SK-N-MC (cell line): Measurements from ENCODE around the gene ANK2.

Experiments used
- DNase-seq: peaks from one replicate; pipeline ENCODE4 v3.0.0-alpha.2; 2011; ENCODE audit warnings: low read depth, low spot score
- H3K27ac ChIP-seq: fragments of 200-600 bp; sonication (generic); 2 replicates; pipeline ENCODE4 v1.5.1; 2016; ENCODE audit warnings: mixed run types
- H3K36me3 ChIP-seq: fragments of 200-600 bp; sonication (generic); 2 replicates; pipeline ENCODE4 v1.6.1; 2017; ENCODE audit warnings: antibody characterized with exemption, low read length, mixed read lengths; ENCODE audit not compliant: insufficient read depth
- H3K4me3 ChIP-seq: fragments of 200-600 bp; sonication (generic); 2 replicates; pipeline ENCODE4 v1.5.1; 2016
- H3K9ac ChIP-seq: fragments of 200-600 bp; sonication (generic); 2 replicates; pipeline ENCODE4 v1.8.0; 2017; ENCODE audit warnings: mixed run types, mixed read lengths; ENCODE audit not compliant: insufficient read length
- H3K9me3 ChIP-seq: fragments of 200-600 bp; sonication (generic); 2 replicates; pipeline ENCODE4 v1.6.1; 2017; ENCODE audit warnings: low read depth, mild to moderate bottlenecking, antibody characterized with exemption, low read length, moderate library complexity, mixed read lengths
- EZH2 ChIP-seq: fragments of 200-600 bp; sonication (generic); IDR thresholded peaks from one replicate; pipeline ENCODE4 v1.6.1; 2017; ENCODE audit warnings: antibody characterized with exemption
- FOXP2 ChIP-seq: optimal IDR thresholded peaks from 2 replicates; pipeline ENCODE3; 2011; ENCODE audit warnings: mild to moderate bottlenecking, moderate library complexity; ENCODE audit not compliant: insufficient read depth; ENCODE audit errors: extremely low read length, control extremely low read depth
- POLR2AphosphoS5 ChIP-seq: IDR thresholded peaks from 2 replicates; pipeline ENCODE4 v1.6.1; 2012; ENCODE audit warnings: mild to moderate bottlenecking, low read depth, low read length, borderline replicate concordance

The ANK2 gene

GRCh38 chr4:113145519-113146291 is 96.3 kb downstream of the ANK2 start:
- TF ChIP-seq FOXP2 (no peak), POLR2AphosphoS5 (no peak)
- DNase-seq: no peak
- H3K27ac ChIP-seq: no peak overlapping the region
- H3K36me3 ChIP-seq: no peaks in the 10 kb centered on the region
- no peaks in the 10 kb centered on the region for H3K9me3 ChIP-seq
- H3K9ac ChIP-seq: no peak overlapping the region
- no peak overlapping the region for H3K4me3 ChIP-seq

- Histone ChIP-seq H3K9me3 (no peaks in the 10 kb centered on the region), H3K4me3 (no peak overlapping the region), H3K9ac (no peak overlapping the region), H3K36me3 (no peaks in the 10 kb centered on the region), H3K27ac (no peak overlapping the region)
- DNase-seq: no peak
- no peak for TF ChIP-seq POLR2AphosphoS5
- TF ChIP-seq EZH2: no peak
- no peak for TF ChIP-seq FOXP2
Observed at GRCh38 chr4:113146876-113147358, 97.5 kb downstream of the ANK2 start.

- Histone ChIP-seq H3K9ac (no peak overlapping the region), H3K4me3 (no peak overlapping the region), H3K27ac (no peak overlapping the region), H3K9me3 (no peaks in the 10 kb centered on the region), H3K36me3 (no peaks in the 10 kb centered on the region)
- TF ChIP-seq POLR2AphosphoS5 (no peak), EZH2 (no peak), FOXP2 (no peak)
- no peak for DNase-seq
Observed at GRCh38 chr4:113147498-113148111, 98.2 kb downstream of the ANK2 start.

GRCh38 chr4:113148925-113149324 is 99.5 kb downstream of the ANK2 start:
- Histone ChIP-seq H3K36me3 (no peaks in the 10 kb centered on the region), H3K4me3 (no peak overlapping the region), H3K9me3 (no peaks in the 10 kb centered on the region), H3K27ac (no peak overlapping the region), H3K9ac (no peak overlapping the region)
- no peak for DNase-seq
- no peak for TF ChIP-seq POLR2AphosphoS5
- TF ChIP-seq FOXP2: no peak
- TF ChIP-seq EZH2: no peak

- H3K36me3 ChIP-seq: no peaks in the 10 kb centered on the region
- TF ChIP-seq FOXP2 (no peak), EZH2 (no peak), POLR2AphosphoS5 (no peak)
- no peak for DNase-seq
- H3K4me3 ChIP-seq: no peak overlapping the region
- H3K9ac ChIP-seq: no peak overlapping the region
- H3K9me3 ChIP-seq: no peaks in the 10 kb centered on the region
- no peak overlapping the region for H3K27ac ChIP-seq
Observed at GRCh38 chr4:113153529-113154101, 104.2 kb downstream of the ANK2 start.

GRCh38 chr4:113154281-113154680 is 104.8 kb downstream of the ANK2 start:
- no peak for DNase-seq
- Histone ChIP-seq H3K9me3 (no peaks in the 10 kb centered on the region), H3K36me3 (no peaks in the 10 kb centered on the region), H3K9ac (no peak overlapping the region), H3K27ac (no peak overlapping the region), H3K4me3 (no peak overlapping the region)
- TF ChIP-seq FOXP2: no peak
- no peak for TF ChIP-seq EZH2
- TF ChIP-seq POLR2AphosphoS5: no peak

- Histone ChIP-seq H3K9me3 (no peaks in the 10 kb centered on the region), H3K27ac (no peak overlapping the region), H3K36me3 (no peaks in the 10 kb centered on the region), H3K4me3 (no peak overlapping the region), H3K9ac (no peak overlapping the region)
- TF ChIP-seq POLR2AphosphoS5: no peak
- no peak for TF ChIP-seq FOXP2
- no peak for TF ChIP-seq EZH2
- no peak for DNase-seq
Observed at GRCh38 chr4:113157086-113157857, 107.8 kb downstream of the ANK2 start.

- H3K4me3 ChIP-seq: no peak overlapping the region
- H3K9me3 ChIP-seq: no peaks in the 10 kb centered on the region
- no peaks in the 10 kb centered on the region for H3K36me3 ChIP-seq
- no peak overlapping the region for H3K27ac ChIP-seq
- DNase-seq: no peak
- no peak for TF ChIP-seq EZH2
- TF ChIP-seq POLR2AphosphoS5: no peak
- no peak for TF ChIP-seq FOXP2
- no peak overlapping the region for H3K9ac ChIP-seq
Observed at GRCh38 chr4:113159942-113160545, 110.6 kb downstream of the ANK2 start.
